BJ (cell line): ENCODE data around the gene FGF1. TPM values are rescaled to one million over a fixed set of nuclear protein-coding genes. Genes with fewer than 3 reads are reported as not detected.
"Not testable (repeated sequence)": the region's sequence is repeated elsewhere in the genome, so short reads cannot be mapped to it uniquely, and the experiment has no call there.

ENCODE experiments used
- CTCF ChIA-PET: fragments of 350-600 bp; formaldehyde crosslinking; extraction: SDS; loops from one replicate; lab custom pipeline; 2021; ENCODE audit warnings: antibody characterized with exemption, inconsistent platforms; lab: Yijun Ruan, JAX
- POLR2A ChIA-PET: fragments of 300-600 bp; sonication (Branson Sonifier 250); formaldehyde crosslinking; extraction: SDS; loops from one replicate; lab custom pipeline; 2021; ENCODE audit warnings: antibody characterized with exemption; lab: Charles Lee
- DNase-seq: peaks from one replicate; pipeline ENCODE4 v3.0.0-alpha.2; 2011; ENCODE audit warnings: low read depth
- H3K27me3 ChIP-seq: 2 replicates; pipeline ENCODE4 v1.6.0; 2011; ENCODE audit warnings: low read length; ENCODE audit not compliant: control insufficient read depth, insufficient read depth
- H3K36me3 ChIP-seq: 2 replicates; pipeline ENCODE4 v1.5.1; 2011; ENCODE audit warnings: low read length; ENCODE audit not compliant: control insufficient read depth, insufficient read depth
- H3K4me3 ChIP-seq: 2 replicates; pipeline ENCODE4 v1.5.1; 2011; ENCODE audit warnings: low read depth, mild to moderate bottlenecking, control low read depth, low read length
- polyA plus RNA-seq: library from polyadenylated mRNA; depleted of rRNA; stranded (reverse); fragments of >200 nt; gene quantifications from 2 replicates; pipeline ENCODE4 v1.2.3, GENCODE V29; 2011
- TF ChIP-seq, protein P1 (sequence below): IDR thresholded peaks from 2 replicates; pipeline ENCODE4 v1.5.1; 2011; ENCODE audit warnings: low read depth, mild to moderate bottlenecking, control low read depth, inconsistent platforms, low read length, moderate library complexity; ENCODE audit not compliant: insufficient read depth

FGF1 gene
- polyA plus RNA-seq, 1 experiment: 14.8 TPM

- no peaks in the 10 kb centered on the region for H3K36me3 ChIP-seq
- H3K4me3 ChIP-seq: no peak overlapping the region
- TF ChIP-seq, protein P1, sequence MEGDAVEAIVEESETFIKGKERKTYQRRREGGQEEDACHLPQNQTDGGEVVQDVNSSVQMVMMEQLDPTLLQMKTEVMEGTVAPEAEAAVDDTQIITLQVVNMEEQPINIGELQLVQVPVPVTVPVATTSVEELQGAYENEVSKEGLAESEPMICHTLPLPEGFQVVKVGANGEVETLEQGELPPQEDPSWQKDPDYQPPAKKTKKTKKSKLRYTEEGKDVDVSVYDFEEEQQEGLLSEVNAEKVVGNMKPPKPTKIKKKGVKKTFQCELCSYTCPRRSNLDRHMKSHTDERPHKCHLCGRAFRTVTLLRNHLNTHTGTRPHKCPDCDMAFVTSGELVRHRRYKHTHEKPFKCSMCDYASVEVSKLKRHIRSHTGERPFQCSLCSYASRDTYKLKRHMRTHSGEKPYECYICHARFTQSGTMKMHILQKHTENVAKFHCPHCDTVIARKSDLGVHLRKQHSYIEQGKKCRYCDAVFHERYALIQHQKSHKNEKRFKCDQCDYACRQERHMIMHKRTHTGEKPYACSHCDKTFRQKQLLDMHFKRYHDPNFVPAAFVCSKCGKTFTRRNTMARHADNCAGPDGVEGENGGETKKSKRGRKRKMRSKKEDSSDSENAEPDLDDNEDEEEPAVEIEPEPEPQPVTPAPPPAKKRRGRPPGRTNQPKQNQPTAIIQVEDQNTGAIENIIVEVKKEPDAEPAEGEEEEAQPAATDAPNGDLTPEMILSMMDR: no peak
- DNase-seq: no peak
- ChIA-PET CTCF (interaction anchor here (1.0 to 12.6 kb wide), 5 partner anchors 17 to 499 kb away, joined by 3 to 385 read pairs (median 5); no protein-coding TSS in a partner anchor), POLR2A (no interaction called here)
- no peaks in the 10 kb centered on the region for H3K27me3 ChIP-seq
Observed at GRCh38 chr5:142650881-142651280, 35.0 kb downstream of the FGF1 start.

GRCh38 chr5:142650060-142650459 lies 35.8 kb downstream of the FGF1 start:
- TF ChIP-seq, protein P1: no peak
- Histone ChIP-seq H3K36me3 (no peaks in the 10 kb centered on the region), H3K4me3 (no peak overlapping the region), H3K27me3 (no peaks in the 10 kb centered on the region)
- no peak for DNase-seq
- ChIA-PET CTCF (interaction anchor here (1.0 to 12.6 kb wide), 4 partner anchors 18 to 63 kb away, joined by 3 to 385 read pairs (median 6); no protein-coding TSS in a partner anchor), POLR2A (no interaction called here)

DNA sequence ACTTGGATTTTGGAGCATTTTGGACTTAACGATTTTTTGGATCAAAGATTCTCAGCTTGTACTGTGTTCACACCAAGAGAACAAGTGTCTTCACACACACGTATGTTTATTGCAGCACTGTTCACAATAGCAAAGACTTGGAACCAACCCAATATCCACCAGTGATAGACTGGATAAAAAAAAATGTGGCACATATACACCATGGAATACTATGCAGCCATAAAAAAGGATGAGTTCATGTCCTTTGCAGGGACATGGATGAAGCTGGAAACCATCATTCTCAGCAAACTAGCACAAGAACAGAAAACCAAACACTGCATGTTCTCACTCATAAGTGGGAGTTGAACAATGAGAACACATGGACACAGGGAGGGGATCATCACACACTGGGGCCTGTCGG lies 37.8 kb downstream of the FGF1 start:
- CTCF ChIA-PET: interaction anchor here (1.1 kb wide), 1 partner anchor 65 kb away, joined by 5 read pairs; no protein-coding TSS in a partner anchor
- H3K4me3 ChIP-seq, POLR2A ChIA-PET, H3K27me3 ChIP-seq, DNase-seq, H3K36me3 ChIP-seq: not testable (repeated sequence)

- H3K4me3 ChIP-seq: no peak overlapping the region
- TF ChIP-seq, protein P1: no peak
- H3K27me3 ChIP-seq: no peaks in the 10 kb centered on the region
- CTCF ChIA-PET: interaction anchor here (1.5 to 6.0 kb wide), 5 partner anchors 9 to 67 kb away, joined by 5 to 60 read pairs (median 20); no protein-coding TSS in a partner anchor
- POLR2A ChIA-PET: interaction anchor here (1.0 to 1.9 kb wide), 3 partner anchors 10 to 25 kb away, joined by 3 to 9 read pairs (median 6); no protein-coding TSS in a partner anchor
- DNase-seq: no peak
- no peaks in the 10 kb centered on the region for H3K36me3 ChIP-seq
Observed at GRCh38 chr5:142645456-142645855, 40.4 kb downstream of the FGF1 start.

- no peaks in the 10 kb centered on the region for H3K27me3 ChIP-seq
- CTCF ChIA-PET: interaction anchor here (1.1 to 6.0 kb wide), 6 partner anchors 10 to 68 kb away, joined by 3 to 60 read pairs (median 13); no protein-coding TSS in a partner anchor
- TF ChIP-seq, protein P1: no peak
- H3K4me3 ChIP-seq: no peak overlapping the region
- DNase-seq: peak; percentile 99
- no peaks in the 10 kb centered on the region for H3K36me3 ChIP-seq
- POLR2A ChIA-PET: interaction anchor here (0.6 to 1.9 kb wide), 6 partner anchors 11 to 1131 kb away, joined by 3 to 9 read pairs (median 4); no protein-coding TSS in a partner anchor
Observed at GRCh38 chr5:142644640-142645361, 41.1 kb downstream of the FGF1 start.
